ENCODE measurements around the gene DNAJC11. TPM values are rescaled to one million over a fixed set of nuclear protein-coding genes. Genes with fewer than 3 reads are reported as not detected.
"Not testable (repeated sequence)": the region's sequence is repeated elsewhere in the genome, so short reads cannot be mapped to it uniquely, and the experiment has no call there.

Gene DNAJC11
- total RNA-seq, 6 experiments from 2014 or later, result 66.6 to 79.5 (median 73.0) TPM

DNA sequence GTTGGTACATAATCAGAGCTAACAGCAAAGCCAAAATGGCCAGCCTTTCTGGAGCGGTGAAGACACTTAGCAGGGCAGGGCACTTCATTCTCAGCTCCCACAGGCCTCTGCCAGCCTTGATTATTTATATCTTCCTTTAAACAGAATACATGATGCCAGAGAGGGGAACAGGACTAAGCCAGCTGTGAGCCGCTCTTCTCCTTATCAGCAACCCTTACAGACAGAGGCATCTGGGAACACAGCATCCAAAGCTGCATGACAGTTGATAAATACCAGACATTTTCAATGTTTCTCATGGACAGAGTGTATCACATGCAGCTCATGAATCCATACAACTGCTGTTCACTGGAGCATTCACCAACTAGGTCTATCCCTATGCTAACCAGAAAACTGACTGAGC, 29.1 kb downstream of the DNAJC11 start:
- Mint-ChIP-seq H3K9me3 (no peaks in the 10 kb centered on the region), H3K4me3 (no peak overlapping the region), H3K27ac (no peak overlapping the region), H3K36me3 (ENCODE audit: low read depth) (peaks cover 28% of the 10 kb centered on the region), H3K4me1 (ENCODE audit: low read depth) (peaks cover 12% of the 10 kb centered on the region), H3K27me3 (ENCODE audit: insufficient read depth) (no peaks in the 10 kb centered on the region)
- DNase-seq, result no peak
- no peak for TF ChIP-seq CTCF (IDR thresholded peaks at IDR 0.05)

GRCh38 chr1:6668503-6668902, 33.1 kb downstream of the DNAJC11 start:
- no peaks in the 10 kb centered on the region for H3K9me3 Mint-ChIP-seq

GRCh38 chr1:6667139-6667538, 34.5 kb downstream of the DNAJC11 start:
- Mint-ChIP-seq H3K27me3 (ENCODE audit: insufficient read depth) (no peaks in the 10 kb centered on the region), H3K36me3 (ENCODE audit: low read depth) (peaks cover 29% of the 10 kb centered on the region), H3K4me1 (ENCODE audit: low read depth) (no peaks in the 10 kb centered on the region), H3K9me3 (no peaks in the 10 kb centered on the region), H3K27ac (no peak overlapping the region), H3K4me3 (no peak overlapping the region)
- TF ChIP-seq CTCF (IDR thresholded peaks at IDR 0.05), result no peak
- no peak for DNase-seq

More at GRCh38 chr1:6668503-6668902, 33.1 kb downstream of the DNAJC11 start:
- peaks cover 22% of the 10 kb centered on the region for H3K36me3 Mint-ChIP-seq (ENCODE audit: low read depth)
- no peak overlapping the region for H3K27ac Mint-ChIP-seq
- DNase-seq, result no peak
- no peaks in the 10 kb centered on the region for H3K27me3 Mint-ChIP-seq (ENCODE audit: insufficient read depth)
- H3K4me1 Mint-ChIP-seq (ENCODE audit: low read depth), result no peaks in the 10 kb centered on the region; the same call in 1 of the 2 replicates
- H3K4me3 Mint-ChIP-seq, result no peak overlapping the region
- no peak for TF ChIP-seq CTCF (IDR thresholded peaks at IDR 0.05)

DNA sequence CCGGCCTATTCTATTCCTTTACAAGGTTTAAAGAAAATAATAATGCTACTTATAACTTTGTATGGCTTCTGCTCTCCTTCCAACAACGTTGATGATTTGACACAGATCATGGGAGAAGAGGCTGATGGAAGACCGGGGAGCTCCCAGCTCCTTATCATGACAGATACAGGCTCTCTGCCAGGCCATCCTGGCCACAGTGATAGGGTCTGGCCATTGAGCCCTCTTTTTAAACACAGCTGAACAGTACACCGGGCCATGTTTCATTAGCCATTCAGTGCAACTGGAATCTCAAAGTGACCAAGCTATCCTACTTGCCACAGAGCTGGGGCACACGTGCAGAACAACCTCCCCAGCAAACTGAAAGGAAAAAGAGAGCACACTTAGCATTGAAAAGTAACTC, 34.9 kb downstream of the DNAJC11 start:
- Mint-ChIP-seq H3K27ac (no peak overlapping the region), H3K27me3 (ENCODE audit: insufficient read depth) (no peaks in the 10 kb centered on the region), H3K9me3 (no peaks in the 10 kb centered on the region), H3K4me1 (ENCODE audit: low read depth) (no peaks in the 10 kb centered on the region), H3K36me3 (ENCODE audit: low read depth) (peaks cover 29% of the 10 kb centered on the region), H3K4me3 (no peak overlapping the region)
- no peak for DNase-seq
- TF ChIP-seq CTCF (IDR thresholded peaks at IDR 0.05), result no peak

DNA sequence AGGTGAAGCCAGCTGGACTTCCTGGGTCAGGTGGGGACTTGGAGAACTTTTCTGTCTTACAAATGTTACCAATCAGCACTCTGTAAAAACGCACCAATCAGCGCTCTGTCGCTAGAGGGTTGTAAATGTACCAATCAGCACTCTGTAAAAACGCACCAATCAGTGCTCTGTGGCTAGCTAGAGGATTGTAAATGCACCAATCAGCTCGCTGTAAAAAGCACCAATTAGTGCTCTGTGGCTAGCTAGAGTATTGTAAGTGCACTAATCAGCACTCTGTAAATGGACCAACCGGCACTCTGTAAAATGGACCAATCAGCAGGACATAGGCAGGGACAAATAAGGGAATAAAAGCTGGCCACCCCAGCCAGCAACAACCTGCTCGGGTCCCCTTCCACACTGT, 39.1 kb downstream of the DNAJC11 start:
- H3K4me1 Mint-ChIP-seq (ENCODE audit: low read depth), result peaks cover 11% of the 10 kb centered on the region
- H3K36me3 Mint-ChIP-seq (ENCODE audit: low read depth), result peaks cover 29% of the 10 kb centered on the region
- not testable (repeated sequence) for H3K4me3 Mint-ChIP-seq; H3K27ac Mint-ChIP-seq; DNase-seq; H3K27me3 Mint-ChIP-seq (ENCODE audit: insufficient read depth); H3K9me3 Mint-ChIP-seq

DNA sequence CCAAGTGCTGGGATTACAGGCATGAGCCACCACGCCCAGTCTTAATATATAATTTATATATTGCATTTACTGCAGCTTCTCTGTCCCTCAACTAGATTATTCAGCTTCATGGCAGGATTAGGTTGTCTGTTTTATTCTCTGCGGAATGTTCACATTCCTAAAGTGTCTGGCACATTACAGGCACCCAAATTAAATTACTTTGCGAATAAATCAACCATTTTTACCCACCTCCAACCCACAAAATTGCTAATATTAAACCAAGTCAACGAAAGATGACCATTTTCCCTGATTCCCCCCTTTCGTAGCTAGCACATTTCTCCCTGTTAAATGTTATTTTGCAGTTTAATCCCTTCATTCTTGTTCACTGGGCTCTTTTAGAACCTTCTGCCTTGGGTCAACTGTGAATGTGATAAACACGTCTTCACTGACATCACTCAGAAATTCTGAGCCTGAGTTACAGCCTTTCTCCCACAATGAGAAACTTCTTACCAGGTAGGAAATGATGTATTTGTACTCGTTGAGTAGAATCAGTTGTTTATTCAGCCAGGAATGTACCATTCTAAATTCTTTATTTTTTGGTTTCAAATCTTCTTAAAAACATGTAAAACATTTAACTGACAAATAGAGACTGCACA, 41.1 kb downstream of the DNAJC11 start:
- no peak for TF ChIP-seq CTCF (IDR thresholded peaks at IDR 0.05)
- H3K27ac Mint-ChIP-seq, result no peak overlapping the region
- peaks cover 25% of the 10 kb centered on the region for H3K36me3 Mint-ChIP-seq (ENCODE audit: low read depth)
- no peak overlapping the region for H3K4me3 Mint-ChIP-seq
- peaks cover 11% of the 10 kb centered on the region for H3K4me1 Mint-ChIP-seq (ENCODE audit: low read depth)
- no peaks in the 10 kb centered on the region; the same call in 1 of the 2 replicates for H3K27me3 Mint-ChIP-seq (ENCODE audit: insufficient read depth)
- no peak for DNase-seq
- H3K9me3 Mint-ChIP-seq, result no peaks in the 10 kb centered on the region

All from HFFc6 (cell line).